GM12864 (cell line): ENCODE measurements around the gene CSDE1.
"Not testable (repeated sequence)": the region's sequence is repeated elsewhere in the genome, so short reads cannot be mapped to it uniquely, and the experiment has no call there.

Experiments
- DNase-seq: peaks from one replicate; pipeline ENCODE4 v3.0.0-alpha.2; 2011; ENCODE audit warnings: low read depth
- H3K4me3 ChIP-seq: 2 replicates; pipeline ENCODE4 v1.5.1; 2011; ENCODE audit warnings: mild to moderate bottlenecking, low read depth, low read length, control low read depth
- CTCF ChIP-seq: IDR thresholded peaks from 2 replicates; pipeline ENCODE4 v1.5.1; 2011; ENCODE audit warnings: low read depth, mild to moderate bottlenecking, moderate library complexity, low read length, control low read depth, inconsistent platforms; ENCODE audit errors: missing control alignments

Gene CSDE1

GRCh38 chr1:114757455-114758255, at the start of gene CSDE1:
TSS of gene CSDE1 (minus strand) at chr1:114757984. CDS start at chr1:114739890, 18,094 bp downstream.
- peak within 1 kb of the TSS; percentile 91 for H3K4me3 ChIP-seq
- peak; percentile 95 for DNase-seq
- TF ChIP-seq CTCF = peak; percentile 25

- DNase-seq, H3K4me3 ChIP-seq: not testable (repeated sequence)
Observed at GRCh38 chr1:114804449-114804848, 46.7 kb upstream of the CSDE1 start.

- no peak for TF ChIP-seq CTCF
- H3K4me3 ChIP-seq = no peak overlapping the region
- no peak for DNase-seq
Observed at GRCh38 chr1:114803001-114803400, 45.2 kb upstream of the CSDE1 start.

GRCh38 chr1:114794038-114794437, 36.3 kb upstream of the CSDE1 start:
- DNase-seq = no peak
- no peak for TF ChIP-seq CTCF
- H3K4me3 ChIP-seq = no peak overlapping the region

- DNase-seq, H3K4me3 ChIP-seq: not testable (repeated sequence)
Observed at GRCh38 chr1:114790581-114790980, 32.8 kb upstream of the CSDE1 start.

- not testable (repeated sequence) for H3K4me3 ChIP-seq
Observed at GRCh38 chr1:114786440-114786839, 28.7 kb upstream of the CSDE1 start.

GRCh38 chr1:114782476-114782875, 24.7 kb upstream of the CSDE1 start:
- DNase-seq = no peak
- H3K4me3 ChIP-seq = no peak overlapping the region
- no peak for TF ChIP-seq CTCF

More at GRCh38 chr1:114786440-114786839, 28.7 kb upstream of the CSDE1 start:
- not testable (repeated sequence) for DNase-seq

GRCh38 chr1:114780344-114781226, 22.8 kb upstream of the CSDE1 start, which contains the start of gene SIKE1:
TSS of gene SIKE1 (minus strand) at chr1:114780685. CDS start at chr1:114780607, 78 bp downstream.
- H3K4me3 ChIP-seq = peak within 1 kb of the TSS; percentile 79
- DNase-seq = peak; percentile 94
- TF ChIP-seq CTCF = no peak
